Measurements from ENCODE around the gene RSPH6A.

DNA sequence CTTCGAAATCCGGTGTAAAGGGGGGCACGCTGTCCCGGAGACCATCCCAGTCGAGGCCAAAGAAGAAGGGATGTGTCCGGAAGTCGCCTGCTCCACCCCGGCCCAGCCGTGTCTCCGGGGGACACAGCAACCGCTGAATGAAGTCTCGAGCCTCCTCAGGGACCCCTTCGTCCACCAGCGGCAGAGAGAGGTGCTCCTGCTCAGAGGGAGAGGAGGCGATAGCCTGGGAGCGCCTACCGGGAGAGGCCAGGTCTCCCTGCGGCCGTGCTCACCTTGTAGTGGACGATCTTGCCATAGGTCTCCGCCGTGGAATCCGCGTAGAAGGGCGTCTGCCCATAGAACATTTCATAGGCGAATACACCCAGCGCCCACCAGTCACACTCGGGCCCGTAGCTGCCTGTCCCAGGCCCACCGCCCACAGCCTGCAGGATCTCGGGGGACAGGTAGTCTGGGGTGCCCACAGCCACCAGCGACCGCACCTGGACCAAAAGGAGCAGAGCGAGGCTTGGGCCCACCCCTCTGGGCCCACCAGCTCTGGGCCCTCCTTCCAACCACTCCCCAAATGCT, 37.6 kb downstream of the RSPH6A start:
- no peak for TF ChIP-seq POLR2AphosphoS5 (IDR thresholded peaks at IDR 0.05)
- no peak for TF ChIP-seq POLR2A (IDR thresholded peaks at IDR 0.05; ENCODE audit: low read depth)
- TF ChIP-seq, protein P1, sequence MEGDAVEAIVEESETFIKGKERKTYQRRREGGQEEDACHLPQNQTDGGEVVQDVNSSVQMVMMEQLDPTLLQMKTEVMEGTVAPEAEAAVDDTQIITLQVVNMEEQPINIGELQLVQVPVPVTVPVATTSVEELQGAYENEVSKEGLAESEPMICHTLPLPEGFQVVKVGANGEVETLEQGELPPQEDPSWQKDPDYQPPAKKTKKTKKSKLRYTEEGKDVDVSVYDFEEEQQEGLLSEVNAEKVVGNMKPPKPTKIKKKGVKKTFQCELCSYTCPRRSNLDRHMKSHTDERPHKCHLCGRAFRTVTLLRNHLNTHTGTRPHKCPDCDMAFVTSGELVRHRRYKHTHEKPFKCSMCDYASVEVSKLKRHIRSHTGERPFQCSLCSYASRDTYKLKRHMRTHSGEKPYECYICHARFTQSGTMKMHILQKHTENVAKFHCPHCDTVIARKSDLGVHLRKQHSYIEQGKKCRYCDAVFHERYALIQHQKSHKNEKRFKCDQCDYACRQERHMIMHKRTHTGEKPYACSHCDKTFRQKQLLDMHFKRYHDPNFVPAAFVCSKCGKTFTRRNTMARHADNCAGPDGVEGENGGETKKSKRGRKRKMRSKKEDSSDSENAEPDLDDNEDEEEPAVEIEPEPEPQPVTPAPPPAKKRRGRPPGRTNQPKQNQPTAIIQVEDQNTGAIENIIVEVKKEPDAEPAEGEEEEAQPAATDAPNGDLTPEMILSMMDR (IDR thresholded peaks at IDR 0.05): no peak
